GM18526 (cell line): ENCODE data around the gene C4orf54.

ENCODE experiments used
- POLR2A ChIP-seq: IDR thresholded peaks from 3 replicates; pipeline ENCODE4 v1.6.1; 2011; ENCODE audit not compliant: insufficient read length; ENCODE audit errors: extremely low read depth

C4orf54 gene

DNA sequence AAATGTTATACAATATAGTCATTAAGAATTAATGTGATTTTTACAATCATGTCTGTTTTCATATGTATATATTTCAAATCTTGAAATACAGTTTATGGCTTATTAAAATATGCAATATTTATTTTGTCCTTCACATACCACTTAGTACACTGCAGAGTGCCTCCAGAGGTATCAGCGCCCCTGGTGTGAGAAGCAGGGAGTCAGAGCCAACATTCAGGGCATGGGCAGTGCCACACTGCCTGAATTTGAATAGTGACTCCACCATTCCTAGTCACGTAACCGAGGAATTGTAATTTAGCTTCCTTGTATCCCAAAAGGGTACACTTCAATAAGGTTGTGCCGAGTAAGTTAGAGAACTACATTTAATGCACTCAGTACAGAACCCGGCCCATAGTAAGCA, 4.3 kb upstream of the C4orf54 start:
- TF ChIP-seq POLR2A, result no peak

DNA sequence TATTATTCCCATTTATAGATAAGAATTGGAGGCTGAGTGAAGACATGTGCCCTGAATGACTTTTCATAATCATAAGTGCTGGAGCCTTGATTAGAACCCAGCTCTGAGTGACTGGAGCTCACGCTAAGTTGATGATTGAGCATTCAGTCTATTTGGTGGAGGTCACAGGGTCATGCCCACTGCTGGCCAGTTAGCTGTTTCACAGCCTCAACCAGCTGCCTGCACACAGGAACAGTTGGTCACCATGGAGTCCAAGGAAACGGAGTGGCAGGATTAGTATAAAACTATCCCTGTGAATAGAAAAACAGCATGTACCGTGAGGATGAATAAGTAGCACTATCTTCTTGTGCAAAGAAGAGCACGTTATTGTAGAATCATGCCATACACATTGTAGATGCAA, 1.0 kb upstream of the C4orf54 start:
- no peak for TF ChIP-seq POLR2A

DNA sequence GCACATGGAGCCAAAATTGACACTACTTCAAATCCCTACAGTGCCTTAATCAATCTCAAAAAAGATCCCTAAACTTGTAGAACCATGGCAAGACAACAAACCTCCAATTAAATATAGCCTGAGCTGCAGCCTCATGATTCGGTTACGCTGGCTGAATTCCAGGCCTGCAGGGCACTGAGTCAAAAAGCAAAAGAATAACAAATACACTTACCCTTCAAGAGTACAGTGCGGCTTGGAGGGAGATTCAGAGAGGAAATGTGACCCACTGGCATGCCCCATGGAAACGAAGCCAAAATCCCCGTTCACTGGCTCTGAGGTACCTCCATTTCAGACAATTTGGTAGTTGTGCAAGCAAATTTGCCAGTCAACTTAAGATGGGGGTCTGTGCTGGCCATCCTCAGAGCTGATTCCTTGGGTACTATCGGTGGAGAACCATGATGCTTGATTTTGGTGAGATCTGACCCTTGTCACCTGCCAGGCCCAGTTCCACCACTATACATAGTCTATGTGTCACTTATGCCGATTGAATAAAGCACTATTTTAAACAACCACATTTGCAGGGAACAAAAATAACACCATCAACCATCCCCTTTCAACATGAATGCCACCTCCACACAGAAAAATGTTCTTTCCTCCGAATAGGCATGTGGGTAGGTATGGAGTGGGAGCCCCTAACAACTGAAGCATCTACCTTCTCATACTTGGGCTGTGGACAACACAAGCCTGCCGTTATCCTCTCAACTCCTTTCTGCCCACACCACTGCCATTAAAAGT, 2.1 kb downstream of the C4orf54 start:
- no peak for TF ChIP-seq POLR2A

DNA sequence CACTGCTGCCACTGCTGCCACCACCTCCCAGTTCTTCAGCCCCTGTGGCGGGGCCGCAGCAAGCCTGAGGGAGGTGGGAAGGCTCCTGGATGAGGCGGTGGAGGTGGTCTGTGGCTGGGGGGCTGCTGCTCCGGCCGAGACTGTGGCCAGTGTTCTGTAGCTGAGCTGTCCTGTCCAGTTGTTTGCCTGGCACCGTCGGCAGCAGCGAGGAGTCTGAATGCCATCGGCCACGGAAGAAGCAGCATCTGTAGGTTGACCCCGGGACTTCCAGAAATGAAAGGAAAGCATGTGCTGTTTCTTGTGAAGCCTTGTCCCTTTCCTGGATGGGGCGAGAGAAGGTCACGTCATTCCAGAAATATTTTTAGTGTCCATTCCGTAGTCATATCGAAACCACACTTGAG, 3.3 kb downstream of the C4orf54 start:
- no peak for TF ChIP-seq POLR2A

DNA sequence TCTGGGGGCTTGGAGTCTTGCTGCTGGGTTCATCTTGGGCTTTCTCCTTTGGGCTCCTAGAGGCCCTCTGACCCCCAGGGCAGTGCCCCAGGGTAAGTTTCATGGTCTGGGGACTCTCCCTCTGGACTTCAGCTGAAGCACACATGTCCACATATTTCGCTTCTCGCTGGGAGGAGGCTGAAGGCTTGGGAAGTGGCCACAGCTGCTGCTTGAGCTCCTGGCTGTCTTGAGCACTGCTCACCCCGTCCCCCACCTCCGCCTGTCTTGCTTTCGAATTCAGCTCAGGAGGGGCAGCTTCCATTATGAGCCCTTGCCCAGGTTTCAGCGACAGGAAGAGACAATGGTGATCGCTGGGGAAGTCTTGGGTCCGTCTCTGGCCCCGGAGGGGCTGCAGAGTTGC, 3.7 kb downstream of the C4orf54 start:
- TF ChIP-seq POLR2A, result no peak

DNA sequence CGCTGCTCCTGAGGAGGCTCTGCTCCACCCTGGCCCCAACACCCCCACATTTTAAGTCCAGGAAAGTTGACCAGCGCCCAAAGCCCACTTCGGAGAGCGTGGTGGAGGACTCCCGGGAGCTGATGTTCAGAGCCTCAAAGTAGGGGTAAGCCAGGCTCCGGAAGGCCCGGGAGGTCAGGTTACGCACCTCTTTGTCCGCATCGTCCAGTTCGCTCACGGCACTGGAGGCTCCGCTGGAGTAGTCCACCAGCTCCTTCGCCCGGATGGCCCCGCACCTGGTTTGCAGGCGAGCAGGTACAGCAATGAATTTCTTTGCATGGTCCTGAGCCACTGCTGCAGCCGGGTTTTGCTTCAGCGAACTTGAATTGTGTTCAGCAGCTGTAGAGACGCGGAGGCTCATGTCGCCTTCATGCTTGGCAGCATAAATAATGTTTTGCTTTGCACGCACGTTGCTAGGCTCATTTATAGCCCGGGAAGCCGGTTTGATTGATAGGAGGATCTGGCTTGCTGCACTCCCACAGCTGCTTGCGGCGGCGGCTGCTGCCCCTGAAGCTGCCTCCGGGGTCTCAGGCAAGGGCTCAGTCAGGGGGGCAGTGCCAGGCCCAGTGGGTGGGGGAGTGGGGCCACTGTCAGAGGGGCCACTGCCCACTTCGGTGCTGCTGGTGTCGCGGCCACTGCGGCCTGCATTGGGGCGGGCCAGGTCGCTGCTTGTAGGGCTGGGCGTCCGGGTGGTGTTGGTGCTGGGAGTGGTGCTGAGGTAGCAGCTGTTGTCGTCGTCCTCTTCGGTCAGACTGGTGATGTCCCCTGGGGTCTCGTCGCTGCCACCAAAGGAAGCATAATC, 4.8 kb downstream of the C4orf54 start:
- no peak for TF ChIP-seq POLR2A

DNA sequence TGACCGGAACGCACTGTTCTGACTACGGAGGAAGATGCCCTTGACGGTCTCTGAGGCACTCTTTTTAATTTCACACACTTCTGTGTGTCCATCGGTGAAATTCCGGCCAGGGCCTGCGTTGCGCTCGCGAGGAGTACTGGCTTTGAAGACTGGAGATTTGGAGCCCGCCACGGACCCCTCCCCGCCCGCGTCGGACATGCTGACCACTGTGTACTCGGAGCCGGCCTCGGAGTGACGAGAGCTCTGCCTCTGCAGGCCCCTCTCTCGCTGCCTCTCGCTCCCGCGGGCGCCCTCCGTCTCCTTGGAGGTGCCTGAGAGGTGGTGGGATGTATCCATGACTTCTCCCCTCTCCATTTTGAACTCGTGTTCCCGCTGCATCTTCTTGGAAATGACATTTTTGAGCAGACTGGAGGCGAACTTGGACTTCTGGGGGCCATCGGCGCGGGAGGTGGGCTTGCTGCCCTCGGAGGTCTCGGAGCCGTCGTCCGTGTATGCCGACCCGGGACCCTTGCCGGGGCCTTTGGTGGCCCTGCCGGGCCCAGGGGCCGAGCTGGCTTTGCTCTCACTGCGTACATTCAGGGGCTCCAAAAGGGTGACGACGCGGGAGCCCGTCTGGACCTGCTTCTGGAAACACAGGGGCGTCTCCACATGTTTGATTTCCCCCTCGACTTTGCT, 5.7 kb downstream of the C4orf54 start:
- no peak for TF ChIP-seq POLR2A

DNA sequence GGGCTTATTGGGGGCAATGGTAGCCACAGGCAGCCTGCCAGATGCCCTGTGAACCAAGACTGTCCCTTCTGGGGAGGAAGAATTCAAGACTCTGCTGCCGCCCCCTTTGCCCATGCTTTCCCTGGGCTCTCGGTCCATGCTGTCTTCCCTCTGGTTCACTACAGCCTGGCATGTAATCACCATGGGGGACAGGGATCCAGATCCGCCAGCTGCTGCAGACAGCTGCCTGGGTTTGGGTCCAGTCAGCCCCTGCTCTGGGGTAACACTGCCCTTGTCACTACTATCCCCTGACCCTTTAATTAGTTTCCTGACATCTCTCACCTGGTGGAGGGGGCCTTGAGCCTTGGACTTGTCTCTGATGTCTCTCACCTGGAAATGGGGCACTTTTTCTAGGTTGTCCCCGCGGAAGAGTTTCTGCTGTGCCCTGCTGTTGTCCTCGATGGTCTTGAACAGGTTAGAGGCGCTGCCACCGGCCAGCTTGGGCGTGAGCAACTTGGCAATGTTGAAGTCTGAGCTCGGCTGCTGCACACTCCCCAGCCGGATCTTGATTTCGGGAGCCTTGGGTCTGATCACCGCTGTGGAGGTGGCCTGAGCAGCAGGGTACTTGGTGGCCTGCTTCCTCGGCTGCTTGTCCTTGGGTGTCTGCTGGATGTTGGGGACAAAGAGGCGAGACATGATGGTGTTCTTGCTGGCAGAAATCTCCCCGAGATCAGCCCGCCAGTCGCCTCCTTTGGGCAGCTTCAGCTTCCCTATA, 6.4 kb downstream of the C4orf54 start:
- TF ChIP-seq POLR2A, result no peak

DNA sequence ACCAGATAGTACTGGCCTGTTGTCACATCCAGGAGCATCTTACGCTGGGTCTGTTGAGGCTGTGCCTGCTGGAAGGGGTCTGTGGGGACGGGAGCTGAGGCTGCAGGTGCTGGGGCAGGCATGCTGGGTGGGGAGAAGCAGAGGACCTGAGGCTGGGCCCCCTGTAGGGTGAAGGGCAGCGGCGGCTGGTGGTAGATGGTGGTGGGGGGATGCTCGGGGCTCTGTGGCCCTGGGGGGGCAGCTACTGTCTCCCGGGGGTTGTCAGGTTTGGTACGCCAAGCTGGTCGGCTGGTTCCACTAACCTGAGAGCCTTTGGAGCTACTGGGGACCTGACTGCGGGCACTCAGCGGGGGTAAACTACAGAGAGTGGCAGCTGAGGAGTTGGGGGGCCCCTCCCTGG, 7.8 kb downstream of the C4orf54 start:
- TF ChIP-seq POLR2A, result no peak

DNA sequence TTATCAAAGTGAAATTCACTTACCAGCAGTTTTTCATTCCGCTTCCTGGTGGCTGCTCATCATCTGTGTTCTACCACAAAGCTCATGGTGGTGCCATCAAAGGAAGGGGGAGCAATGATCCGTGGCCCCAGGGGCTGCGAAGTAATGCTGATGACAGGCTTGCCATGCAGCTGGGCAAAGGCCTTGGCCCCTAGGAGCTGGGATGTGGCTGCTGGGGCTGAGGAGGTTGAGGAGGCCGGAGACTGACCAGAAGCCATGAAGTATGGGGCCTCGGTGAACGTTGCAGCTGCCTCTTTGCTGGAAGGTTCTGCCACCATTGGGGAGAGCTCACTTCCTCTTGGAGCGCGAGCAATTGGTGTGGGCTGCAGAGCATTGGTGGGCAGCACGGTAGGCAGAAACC, 8.4 kb downstream of the C4orf54 start:
- TF ChIP-seq POLR2A, result no peak

DNA sequence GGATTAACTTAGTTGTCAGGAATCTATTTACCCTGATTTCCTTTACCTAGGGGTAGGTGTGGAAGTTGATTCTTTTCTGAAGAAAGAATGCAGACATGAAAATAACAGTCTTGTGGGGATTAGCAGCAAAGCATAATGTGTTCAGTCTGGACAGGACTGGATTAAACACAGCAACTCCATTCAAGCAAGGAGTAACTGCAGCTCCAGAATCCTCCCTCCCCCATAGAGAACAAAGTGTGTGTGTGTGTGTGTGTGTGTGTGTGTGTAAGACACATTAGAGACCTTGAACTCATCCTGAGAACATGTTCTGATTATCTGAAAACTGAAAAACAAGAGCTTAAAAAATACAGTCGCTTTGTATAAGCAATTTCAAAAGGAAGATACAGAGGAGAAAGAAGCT, 9.3 kb downstream of the C4orf54 start:
- no peak for TF ChIP-seq POLR2A

DNA sequence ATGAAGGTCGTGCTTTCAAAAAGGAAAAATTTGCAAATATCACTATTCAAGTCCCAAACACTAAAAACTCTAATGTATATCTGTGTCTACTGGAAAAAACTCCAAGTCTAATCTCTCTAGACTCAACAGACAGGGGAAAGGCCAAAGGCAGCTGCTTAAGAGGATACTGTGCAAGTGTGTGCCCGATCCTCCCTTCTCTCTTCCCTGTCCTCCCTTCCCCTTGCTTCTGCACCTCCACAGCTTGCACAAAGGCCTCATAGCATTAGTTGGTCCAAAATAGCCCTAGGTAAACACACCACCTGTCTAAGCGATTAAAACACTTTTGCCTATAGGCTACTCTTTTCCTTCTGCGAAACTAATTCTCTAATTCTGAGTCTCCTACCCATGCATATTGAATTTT, 10.6 kb downstream of the C4orf54 start:
- TF ChIP-seq POLR2A, result no peak

DNA sequence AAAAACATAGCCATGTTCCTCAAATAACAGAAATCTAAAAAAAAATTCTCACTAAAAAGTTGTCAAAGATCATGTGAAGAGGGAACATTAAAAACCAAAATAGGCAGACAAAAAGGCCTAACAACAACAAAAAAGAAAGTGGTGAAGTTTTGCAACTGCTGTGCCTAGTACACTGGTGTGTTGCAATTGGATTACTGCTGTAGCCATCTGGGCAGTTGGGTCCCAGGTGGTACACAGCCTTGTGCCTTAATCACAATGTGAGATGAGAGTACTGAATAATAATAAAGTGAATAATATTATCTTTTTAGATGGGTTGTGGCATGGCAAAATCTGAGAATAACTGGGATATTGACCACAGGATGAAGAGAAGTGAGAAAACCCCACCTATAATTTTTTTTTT, 12.0 kb downstream of the C4orf54 start:
- no peak for TF ChIP-seq POLR2A

DNA sequence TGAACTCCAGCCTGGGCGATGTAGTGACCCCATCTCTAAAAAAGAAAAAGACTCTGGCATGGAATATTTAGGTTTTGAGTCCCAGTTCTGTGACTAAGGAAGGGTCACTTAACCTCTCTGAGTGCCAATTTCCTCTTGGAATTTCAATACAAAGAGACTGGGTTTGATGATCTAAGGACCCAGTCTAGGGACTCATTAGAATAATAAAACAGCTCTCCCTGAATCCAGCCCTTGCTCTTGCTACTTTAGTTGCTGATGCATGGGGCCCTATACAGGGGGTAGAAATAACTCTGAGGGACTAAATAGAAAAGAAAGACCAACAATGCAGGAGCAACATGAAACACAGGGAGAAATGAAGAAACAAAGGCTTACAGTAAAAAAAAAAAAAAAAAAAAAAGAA, 12.6 kb downstream of the C4orf54 start:
- TF ChIP-seq POLR2A, result no peak

DNA sequence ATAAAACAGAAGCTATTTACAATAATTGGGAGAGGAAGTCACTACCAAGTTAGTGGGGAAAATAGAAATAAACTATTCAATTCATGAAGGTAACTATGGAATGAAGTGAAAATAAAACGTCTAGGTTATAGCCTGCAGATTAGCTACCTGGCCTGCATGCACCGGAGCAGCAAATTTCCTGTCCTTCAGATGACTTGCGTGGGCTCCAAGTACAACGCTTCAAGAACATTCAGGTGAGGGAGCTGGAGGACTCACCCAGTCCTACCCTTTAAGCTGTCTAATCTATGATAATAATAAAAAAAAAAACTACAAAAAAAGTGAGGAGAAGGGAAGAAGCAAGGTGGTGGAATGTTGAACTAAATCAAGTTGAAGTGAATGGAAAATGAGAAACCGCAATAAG, 13.2 kb downstream of the C4orf54 start:
- no peak for TF ChIP-seq POLR2A
